G401 (cell line): Measurements from ENCODE around the gene SLBP. TPM values are rescaled to one million over a fixed set of nuclear protein-coding genes. Genes with fewer than 3 reads are reported as not detected.

Source experiments
- DNase-seq: peaks from one replicate; pipeline ENCODE4 v3.0.0-alpha.2; 2015; ENCODE audit warnings: low spot score
- in situ Hi-C: cut with HindIII; loops from 2 replicates; pipeline ENCODE4 v1.10.0; 2016; ENCODE audit warnings: low sequenced_read_pairs, mixed read lengths
- total RNA-seq: library from RNA; depleted of rRNA; stranded (reverse); fragments of >200 nt; shearing (Covaris generic); gene quantifications from 2 replicates; pipeline ENCODE4 v1.2.3, GENCODE V29; 2014; rRNA removed

The SLBP gene
- total RNA-seq: 98.5 and 101 TPM in 2 replicates

DNA sequence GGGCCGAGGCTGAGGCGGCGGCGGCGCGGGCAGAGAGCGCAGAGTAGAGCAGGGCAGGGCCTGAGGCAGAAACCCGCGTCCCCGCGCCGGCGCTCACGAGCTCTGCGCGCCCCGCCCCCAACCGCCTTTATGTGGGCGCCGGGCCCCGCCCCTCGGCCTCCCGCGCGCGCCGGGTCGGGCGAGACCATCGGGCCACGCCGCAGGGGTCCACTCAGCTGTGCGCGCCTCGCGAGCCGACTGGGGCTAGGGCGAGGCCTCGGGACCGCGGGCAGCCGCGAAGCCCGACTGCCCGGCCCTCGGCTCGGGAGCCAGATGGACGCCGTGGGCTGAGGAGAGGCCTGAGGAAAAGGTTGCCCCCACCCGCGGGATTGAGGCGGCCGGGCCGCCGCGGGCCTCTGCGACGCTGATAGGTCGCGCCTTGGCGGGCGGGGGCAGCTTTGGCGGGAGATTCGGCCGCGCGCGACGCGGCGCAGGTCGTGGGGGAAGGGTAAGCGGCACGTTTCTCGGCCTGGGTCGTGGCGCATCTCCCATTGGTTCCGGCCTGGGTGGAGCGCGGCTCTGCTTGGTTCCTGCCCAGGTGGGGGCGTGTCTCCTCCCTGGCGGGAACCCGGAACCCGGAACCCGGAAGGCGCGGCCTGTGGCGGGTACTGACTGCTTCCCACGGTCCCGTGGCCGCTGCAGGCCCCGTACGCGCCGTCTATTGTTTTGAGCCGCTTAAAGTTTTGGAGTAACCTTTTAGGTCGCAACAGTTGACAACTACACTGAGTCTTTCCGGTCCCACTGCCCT is at the start of gene SLBP:
Gene SLBP (minus strand): TSS at position 104 of the 787 bp plus-strand sequence. CDS start 131 bp downstream, outside the sequence.
- peak; percentile 87 for DNase-seq
- in situ Hi-C loops: no loop called here

DNA sequence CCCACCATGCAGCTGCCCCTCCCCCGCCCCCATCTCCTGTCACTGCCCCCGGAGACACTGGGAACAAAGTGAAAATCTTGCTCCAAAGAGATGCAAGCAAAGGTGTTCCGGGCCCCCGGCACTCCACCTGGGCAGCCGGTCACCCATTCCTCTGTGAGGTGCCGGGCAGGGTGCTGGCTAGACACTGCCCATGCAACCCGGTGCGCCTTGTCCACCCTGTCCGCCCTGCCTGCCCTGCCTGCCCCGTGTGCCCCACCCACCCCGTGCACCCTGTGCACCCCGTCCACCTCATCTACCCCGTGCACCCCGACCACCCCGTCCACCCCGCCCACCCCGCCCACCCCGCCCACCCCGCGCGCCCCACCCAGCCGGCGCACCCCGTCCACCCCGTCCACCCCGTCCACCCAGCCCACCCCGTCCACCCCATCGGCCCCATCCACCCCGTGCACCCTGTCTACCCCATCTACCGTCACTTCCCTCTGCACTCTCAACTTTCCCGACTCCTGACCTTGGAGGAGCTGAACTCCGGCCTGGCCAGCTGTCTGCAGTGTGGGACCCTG is 49.1 kb upstream of the SLBP start:
- DNase-seq: no peak
- in situ Hi-C loops: no loop called here

DNA sequence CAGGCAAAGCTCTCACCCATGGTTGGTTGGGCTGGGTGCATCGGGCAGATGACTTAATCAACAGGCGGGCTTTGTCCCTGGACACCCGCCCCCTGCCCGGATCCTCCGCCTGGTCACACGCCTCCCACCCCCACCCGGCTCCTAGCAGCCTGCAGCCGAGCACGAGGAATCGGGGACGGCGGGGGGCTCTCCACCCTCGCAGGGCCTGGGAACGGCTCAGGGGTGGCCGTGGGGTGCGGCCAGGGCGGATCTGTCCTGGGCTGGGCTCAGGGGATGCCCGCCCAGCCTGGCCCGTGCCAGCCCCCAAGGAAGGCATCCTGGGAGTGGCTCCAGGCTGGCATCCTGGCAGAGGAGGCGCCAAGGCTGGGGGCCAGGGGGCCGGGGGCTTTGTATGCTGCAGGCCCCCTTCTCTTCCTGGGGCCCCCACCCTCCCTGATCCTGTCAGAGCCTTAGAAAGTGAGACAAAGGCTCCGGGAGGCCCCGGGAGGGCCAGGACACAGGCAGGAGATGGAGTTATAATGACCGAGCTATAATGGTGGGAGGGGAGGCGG is 48.5 kb upstream of the SLBP start:
- in situ Hi-C loops: no loop called here
- no peak for DNase-seq

DNA sequence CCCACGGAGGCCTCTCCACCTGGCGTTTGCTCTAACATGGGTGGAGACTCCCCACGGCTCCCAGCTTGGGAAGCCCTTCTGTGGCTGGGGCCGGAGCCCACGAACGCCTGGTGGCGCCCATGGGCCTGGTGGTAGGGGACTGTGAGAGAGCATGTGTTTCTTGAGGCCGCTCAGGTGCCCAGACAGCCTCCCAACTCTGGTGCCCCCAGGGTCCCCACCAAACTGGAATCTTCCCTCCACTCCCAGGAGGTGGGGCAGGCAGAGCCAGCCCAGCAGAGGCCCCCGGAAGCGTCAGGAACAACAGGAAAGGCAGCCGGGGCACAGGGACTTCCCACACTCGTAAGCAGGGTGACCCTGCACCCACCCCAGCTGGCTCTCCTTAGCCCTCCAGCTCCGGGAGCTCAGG is 47.7 kb upstream of the SLBP start:
- in situ Hi-C loops: no loop called here
- no peak for DNase-seq

DNA sequence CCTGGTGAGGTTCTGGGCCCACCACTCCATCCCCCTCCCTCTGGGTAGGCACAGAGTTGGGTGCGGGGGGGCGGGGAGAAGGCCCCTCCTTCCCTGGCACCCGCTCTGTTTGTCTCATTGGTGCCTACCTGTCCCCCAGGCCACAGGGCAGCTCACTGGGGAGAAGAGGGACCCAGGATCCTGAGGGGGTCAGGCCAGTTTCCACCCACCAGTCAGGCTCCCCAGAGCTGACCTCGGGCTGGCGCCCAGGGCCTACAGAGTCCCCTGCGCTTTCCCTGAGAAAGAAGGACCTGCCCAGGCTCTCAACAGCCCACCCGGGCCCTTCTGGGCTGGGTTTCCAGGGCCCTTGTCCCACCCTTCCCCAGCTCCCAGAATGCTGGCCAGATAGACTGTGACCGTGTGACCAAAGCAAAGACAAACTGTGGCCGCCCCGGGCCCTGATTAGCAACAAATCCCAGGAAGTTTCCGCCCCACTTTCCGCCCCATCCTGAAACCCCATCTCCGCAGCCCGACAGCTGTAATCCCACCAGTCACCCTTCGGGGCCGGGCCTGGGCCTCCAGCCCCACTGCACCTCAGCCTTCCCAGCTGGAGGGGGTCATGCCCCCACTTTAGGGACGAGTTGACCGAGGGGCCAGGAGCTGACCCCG is 47.2 kb upstream of the SLBP start:
- in situ Hi-C loops: no loop called here
- DNase-seq: no peak

DNA sequence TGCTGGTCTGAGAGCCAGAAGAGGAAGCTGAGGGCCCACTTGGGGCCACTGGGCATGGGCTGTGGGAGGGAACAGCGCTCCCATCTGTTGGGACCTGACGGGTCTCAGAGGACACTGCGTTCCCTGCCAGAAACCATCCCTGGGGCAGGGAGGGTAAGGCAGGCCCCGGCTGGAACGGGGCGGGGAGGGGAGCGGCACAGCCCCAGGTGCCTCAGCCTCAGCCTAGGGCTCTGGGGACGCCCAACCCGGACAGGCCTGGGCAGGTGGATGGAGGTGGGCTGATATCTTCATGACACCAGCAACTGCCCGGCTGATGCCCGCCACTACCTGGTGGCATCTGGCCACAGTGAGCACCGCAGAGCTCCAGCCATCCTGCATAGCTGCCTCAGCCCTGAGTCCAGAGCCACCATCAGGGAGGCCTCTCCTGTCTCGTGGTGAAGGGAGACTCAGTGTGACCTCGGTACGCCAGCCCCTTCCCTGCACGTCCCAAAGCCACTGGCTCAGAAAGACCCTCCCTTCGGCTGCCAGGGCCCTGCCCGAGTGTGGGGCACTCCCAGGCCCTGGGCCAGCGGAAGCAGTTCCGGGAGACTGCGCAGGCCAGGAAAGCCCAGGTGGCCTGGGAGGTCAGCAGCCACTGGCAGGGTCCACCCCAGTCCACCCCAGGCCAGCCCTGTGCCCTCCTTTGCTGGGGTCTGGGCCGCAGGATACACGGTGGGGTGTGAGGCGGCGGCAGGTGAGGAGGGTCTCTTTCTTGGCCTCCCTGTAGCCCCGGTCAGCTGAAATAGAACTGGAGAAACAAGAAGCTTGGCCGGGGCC is 46.4 kb upstream of the SLBP start:
- DNase-seq: no peak
- in situ Hi-C loops: no loop called here

DNA sequence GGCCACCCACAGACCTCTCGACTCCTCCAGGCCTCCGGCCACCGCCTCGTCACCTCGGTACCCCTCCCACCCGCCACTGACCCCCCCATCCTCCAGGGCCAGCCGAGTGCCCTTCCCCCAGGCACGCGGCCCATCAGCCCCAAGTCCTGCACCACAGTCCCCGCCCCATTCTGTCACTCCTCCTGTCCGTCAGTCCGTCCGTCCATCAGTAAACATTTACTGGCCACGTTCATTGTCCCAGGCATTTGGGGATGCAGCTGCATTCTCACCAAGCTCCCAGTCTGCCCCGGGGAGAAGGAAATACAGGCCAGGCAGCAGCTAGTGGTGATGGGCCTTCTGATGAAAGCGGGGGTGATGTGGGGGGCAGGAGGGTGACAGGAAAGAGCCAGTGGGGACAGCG is 45.7 kb upstream of the SLBP start:
- no peak for DNase-seq
- in situ Hi-C loops: no loop called here

DNA sequence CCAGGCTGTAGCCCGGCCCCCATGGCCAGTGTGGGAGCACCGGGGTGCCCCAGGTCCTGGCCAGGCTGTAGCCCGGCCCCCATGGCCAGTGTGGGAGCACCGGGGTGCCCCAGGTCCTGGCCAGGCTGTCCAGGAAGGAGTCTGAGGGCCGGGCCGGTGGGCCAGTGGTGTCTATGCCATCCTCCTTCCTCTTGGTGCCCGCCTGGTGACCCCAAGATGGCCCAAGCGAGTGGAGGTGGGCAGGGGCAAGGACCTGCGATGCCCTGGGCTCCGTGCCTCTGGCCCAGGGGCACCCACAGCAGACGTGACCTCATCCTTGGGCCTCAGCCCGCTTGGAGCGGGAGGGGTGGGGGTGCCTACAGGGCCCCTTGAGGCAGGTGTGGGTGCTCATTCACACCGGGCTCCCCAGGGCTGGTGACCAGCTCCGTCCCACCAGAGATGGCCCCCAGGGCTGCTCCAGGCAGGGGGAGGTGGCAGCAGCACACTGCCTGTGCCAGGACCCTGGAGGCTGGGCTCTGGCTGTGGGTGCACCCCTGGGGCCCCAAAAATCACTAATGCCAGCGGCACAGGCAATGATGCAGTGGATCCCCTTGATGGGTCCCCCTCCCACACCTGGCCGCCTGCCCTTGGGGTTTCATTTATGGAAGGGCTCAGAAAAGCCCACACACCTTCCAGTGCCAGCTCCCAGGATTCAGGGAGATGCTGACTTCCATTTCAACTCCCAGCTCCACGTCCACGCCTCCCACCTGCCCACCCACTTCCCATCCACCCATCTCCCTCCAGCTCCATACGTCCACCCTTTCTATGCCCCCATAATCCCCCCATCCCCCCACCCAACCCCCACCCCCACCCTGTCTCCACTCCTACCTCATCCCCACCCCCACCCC is 45.0 kb upstream of the SLBP start:
- in situ Hi-C loops: no loop called here
- no peak for DNase-seq

DNA sequence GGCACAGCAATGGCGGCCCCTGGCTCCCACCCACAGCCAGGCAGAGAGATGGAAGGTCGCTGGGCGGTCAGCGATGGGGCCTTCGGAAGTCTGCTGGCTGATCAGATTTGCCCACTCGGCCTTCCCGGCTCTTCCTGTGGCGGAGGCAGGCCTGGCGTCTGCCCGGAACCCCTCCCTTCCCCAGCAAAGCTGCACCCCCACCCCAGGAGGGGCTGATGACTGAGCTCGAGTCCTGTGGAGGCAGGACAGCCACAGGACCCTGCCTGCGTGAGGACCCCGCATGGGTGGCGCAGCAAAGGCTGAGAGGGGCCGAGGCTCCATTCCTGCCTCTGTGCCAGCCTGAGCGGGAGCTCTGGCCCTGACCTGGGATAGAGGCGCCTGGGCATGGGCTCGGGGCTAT is 44.0 kb upstream of the SLBP start:
- in situ Hi-C loops: no loop called here
- DNase-seq: no peak

DNA sequence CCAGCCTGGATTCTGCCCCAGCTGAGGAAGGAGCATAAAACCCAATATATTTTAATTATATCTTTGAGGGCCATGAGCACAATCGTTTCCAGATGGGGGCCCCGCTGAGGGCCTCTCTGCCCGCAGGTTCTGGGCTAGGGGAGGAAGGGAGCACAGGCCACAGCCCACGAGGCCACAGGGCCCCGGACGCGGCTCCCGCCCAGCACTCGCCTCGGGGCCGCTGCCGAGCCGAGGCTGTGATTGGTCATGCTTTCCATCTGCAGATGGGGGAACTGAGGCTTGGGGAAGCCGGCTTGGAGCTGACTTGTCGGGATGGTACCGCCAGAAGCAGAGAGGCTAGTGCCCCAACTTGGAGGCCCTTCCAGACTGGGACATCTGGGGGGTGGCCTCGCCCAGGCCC is 43.2 kb upstream of the SLBP start:
- DNase-seq: no peak
- in situ Hi-C loops: no loop called here

DNA sequence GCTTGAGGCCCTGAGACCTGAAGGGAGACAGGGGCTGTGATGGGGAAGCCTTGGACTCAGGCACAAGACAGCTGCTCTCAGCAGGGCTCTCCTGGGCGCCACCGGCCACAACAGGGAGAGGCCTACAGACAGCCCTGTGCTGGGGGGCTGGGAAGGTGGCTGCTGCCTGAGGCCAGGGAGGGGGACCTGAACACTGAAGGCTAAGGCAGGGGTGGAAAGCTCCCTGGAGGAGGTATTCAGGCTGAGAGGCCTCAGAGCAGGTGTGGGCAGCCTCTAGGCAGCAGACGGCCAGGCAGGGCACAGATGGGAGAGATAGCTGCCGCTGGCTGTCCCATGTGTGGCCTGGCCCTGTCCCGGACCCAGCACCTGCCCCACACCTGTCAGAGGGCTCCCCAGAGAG is 42.2 kb upstream of the SLBP start:
- DNase-seq: no peak
- in situ Hi-C loops: no loop called here

DNA sequence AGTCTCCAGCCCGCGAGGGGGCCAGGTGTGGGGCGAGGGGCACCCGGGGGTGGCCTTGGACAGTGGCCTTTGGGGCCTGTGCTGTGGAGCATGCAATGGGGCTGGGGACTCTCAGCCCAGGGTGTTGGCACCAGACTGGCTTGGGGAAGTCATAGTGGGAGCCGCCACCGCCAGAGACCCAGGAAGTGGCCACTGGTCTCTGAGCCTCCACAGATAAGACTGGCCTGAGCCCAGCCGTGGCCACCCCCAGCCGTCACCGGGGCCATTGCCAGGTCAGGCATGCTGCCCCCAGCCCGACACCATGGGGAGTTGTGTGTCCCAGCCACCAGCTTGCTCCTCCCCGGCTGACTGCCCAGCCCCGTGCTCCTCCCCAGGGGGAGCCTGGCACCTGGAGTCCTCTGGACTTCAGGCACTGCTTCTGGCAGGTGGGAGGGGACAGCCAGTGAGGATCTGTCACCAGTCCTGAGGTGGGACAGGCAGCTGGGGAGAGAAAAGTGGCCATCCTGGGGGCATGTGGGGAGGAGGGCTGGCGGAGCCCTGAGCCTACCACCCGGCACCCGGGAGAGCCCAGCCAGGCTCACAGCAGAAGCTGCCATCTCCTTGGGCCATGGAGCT is 41.7 kb upstream of the SLBP start:
- in situ Hi-C loops: no loop called here

DNA sequence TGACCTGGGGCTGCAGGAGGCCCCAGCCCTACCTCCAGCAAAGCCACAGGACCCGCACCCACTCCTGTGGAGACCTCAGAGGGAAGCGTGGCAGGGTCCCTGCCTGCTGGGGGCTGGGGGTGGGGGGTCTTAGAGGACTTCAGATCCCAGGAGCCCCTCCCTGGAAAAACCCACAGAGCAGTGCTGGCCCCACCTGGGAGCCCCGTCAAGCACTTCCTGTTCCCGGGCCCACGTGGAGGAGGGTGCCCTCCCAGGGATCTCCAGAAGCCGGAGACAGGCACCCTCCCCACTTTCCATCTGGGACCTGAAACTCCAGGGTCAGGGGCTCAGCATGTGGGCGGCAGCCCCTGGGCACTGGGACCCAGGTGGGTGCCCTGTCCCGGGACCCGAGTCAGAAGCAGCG is 41.2 kb upstream of the SLBP start:
- no peak for DNase-seq
- in situ Hi-C loops: no loop called here

More for the DNA sequence above, 41.7 kb upstream of the SLBP start:
- DNase-seq: no peak

DNA sequence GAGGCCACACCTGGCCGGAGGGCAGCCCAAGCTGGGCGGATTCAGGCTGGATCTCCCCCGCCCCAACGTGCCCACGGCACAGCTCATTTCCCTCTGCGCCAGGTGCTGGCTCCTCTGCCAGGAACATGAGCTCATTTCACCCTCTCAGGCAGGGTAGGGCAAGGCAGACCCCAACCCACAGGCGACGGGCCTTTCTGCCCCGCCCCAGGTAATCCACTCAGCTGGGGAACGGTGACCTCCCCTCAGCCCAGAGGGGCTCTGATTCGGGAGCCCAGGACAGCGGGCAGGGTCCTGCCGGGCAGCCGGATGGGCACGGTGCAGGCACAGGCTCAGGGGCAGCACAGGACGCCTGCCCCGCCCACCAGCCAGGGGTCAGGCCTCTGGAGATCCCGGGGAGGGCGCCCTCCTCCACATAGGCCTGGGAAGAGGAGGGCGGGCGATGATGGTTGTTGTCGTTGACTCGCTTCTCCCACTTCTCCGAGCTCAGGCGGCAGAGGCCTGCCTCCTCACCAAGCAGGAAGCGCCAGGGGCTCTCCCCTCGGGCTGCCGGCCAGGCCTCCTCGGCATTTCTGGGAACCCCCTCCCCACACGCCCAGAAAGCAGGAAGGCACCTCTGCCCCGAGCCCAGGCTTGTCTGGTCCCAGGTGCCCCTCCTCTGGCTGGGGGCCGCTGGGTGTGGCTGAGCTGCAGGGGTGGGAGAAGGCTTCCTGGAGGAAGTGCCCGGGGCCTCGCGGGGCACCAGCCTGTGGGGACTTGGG is 40.3 kb upstream of the SLBP start:
- DNase-seq: no peak
- in situ Hi-C loops: no loop called here

DNA sequence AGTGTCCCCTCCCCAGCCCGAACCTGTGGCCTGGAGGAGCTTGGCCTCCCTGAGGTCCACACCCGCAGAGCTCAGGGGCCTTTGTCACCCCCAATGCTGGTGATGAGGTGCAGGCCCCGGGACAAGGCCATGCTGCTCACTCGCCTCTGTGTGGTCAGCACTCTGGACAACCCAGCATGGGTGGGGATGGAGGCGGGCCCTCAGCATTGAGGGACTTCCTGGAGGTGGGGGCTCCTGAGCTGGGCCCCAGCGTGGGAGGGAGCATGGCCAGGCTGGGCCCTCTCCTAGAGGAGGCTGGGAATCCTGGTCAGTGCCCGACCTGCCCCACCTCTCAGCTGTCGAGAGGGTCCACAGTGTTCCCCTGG is 39.8 kb upstream of the SLBP start:
- in situ Hi-C loops: no loop called here

DNA sequence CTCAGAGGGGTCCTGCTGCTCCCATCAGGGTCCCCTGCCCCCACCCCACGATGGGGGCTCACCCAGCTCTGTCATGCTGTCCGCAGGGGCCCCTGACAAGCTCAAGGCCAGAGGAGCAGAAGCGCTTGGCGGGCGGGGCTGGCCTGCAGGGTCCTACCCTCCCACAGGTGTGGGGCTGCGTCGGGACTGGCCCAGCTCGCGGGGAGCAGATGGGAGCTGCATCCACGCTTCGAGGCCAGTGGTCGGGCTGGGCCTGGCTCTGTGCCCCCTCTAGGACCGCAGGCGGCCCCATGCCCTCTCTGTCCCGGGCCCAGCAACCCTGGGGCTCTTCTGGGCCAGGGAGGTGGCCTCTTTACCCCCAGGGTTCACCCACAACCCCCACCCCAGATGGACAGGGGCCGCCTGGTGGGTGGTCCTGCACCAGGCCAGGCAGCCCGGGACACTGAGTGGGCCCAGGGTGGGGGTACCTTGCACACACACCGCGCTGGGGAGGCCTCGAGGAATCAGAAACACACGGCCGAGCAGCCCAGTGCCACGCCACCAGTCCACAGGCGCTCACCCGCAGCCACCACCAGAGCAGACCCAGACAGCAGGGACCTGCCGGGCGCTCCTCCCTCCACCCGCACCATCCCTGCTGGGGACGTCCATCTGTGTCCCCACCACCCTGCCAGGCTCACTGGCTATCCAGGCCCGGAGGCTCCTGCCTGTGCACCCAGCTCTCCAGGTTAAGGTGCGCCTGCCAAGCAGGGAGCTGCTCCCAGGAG is 39.2 kb upstream of the SLBP start:
- in situ Hi-C loops: no loop called here
- DNase-seq: no peak

More for the DNA sequence above, 39.8 kb upstream of the SLBP start:
- DNase-seq: no peak
